OCI-LY7 (cell line): ENCODE measurements around the gene MTHFD1. TPM values are rescaled to one million over a fixed set of nuclear protein-coding genes. Genes with fewer than 3 reads are reported as not detected.

ENCODE experiments used
- BruUV-seq: library from RNA; stranded (reverse); fragments of 400-500 nt; replicated peaks from 2 replicates; lab custom pipeline; 2021; lab: Mats Ljungman, UMichigan
- CTCF ChIA-PET: fragments of 300-600 bp; sonication (Branson Sonifier 250); formaldehyde crosslinking; loops from one replicate; lab custom pipeline; 2022; ENCODE audit warnings: antibody characterized with exemption; ENCODE audit not compliant: unreplicated experiment; lab: Charles Lee
- POLR2A ChIA-PET: fragments of 300-600 bp; sonication (Branson Sonifier 250); formaldehyde crosslinking; loops from one replicate; lab custom pipeline; 2022; ENCODE audit warnings: antibody characterized with exemption; lab: Charles Lee
- DNase-seq: peaks from one replicate; pipeline ENCODE4 v3.0.0-alpha.2; 2015; ENCODE audit warnings: low spot score
- H2AFZ ChIP-seq: fragments of 200-600 bp; sonication (generic), shearing (Covaris generic); 2 replicates; pipeline ENCODE4 v1.6.1; 2014; ENCODE audit warnings: mild to moderate bottlenecking, antibody characterized with exemption, low read length, moderate library complexity
- H3K27ac ChIP-seq: fragments of 200-600 bp; sonication (generic); 2 replicates; pipeline ENCODE4 v1.5.1; 2014; ENCODE audit warnings: mixed run types, low read depth, mild to moderate bottlenecking, moderate library complexity, low read length, inconsistent platforms; ENCODE audit not compliant: poor library complexity, severe bottlenecking
- H3K36me3 ChIP-seq: fragments of 200-600 bp; sonication (generic); 2 replicates; pipeline ENCODE4 v1.6.1; 2014; ENCODE audit warnings: mild to moderate bottlenecking, antibody characterized with exemption, low read length, moderate library complexity, mixed read lengths; ENCODE audit not compliant: insufficient read depth
- H3K4me1 ChIP-seq: fragments of 200-600 bp; sonication (generic); 2 replicates; pipeline ENCODE4 v1.5.1; 2014; ENCODE audit warnings: mild to moderate bottlenecking, low read length; ENCODE audit not compliant: insufficient read depth, poor library complexity, severe bottlenecking
- H3K4me2 ChIP-seq: fragments of 200-600 bp; sonication (generic); 2 replicates; pipeline ENCODE4 v1.6.1; 2014; ENCODE audit warnings: mild to moderate bottlenecking, low read length
- H3K4me3 ChIP-seq: fragments of 200-600 bp; sonication (generic); 2 replicates; pipeline ENCODE4 v1.5.1; 2014; ENCODE audit warnings: mild to moderate bottlenecking, low read depth, low read length; ENCODE audit not compliant: poor library complexity, severe bottlenecking
- H3K79me2 ChIP-seq: fragments of 200-600 bp; sonication (generic); 2 replicates; pipeline ENCODE4 v1.6.1; 2016; ENCODE audit warnings: low read depth, mild to moderate bottlenecking, low read length, moderate library complexity, mixed read lengths; ENCODE audit not compliant: insufficient read depth
- H3K9me2 ChIP-seq: fragments of 200-600 bp; sonication (generic); 2 replicates; pipeline ENCODE4 v1.6.1; 2016; ENCODE audit warnings: mild to moderate bottlenecking, low read length, mixed read lengths; ENCODE audit not compliant: insufficient read depth
- H3K9me3 ChIP-seq: fragments of 200-600 bp; sonication (generic); 2 replicates; pipeline ENCODE4 v1.6.1; 2014; ENCODE audit warnings: mild to moderate bottlenecking, mixed run types, low read length, mixed read lengths
- H4K20me1 ChIP-seq: fragments of 200-600 bp; sonication (generic); 2 replicates; pipeline ENCODE4 v1.6.1; 2014; ENCODE audit warnings: mild to moderate bottlenecking, antibody characterized with exemption, low read length, moderate library complexity, mixed read lengths; ENCODE audit not compliant: insufficient read depth
- CTCF ChIP-seq: fragments of 200-600 bp; sonication (generic); conservative IDR thresholded peaks from 2 replicates; pipeline ENCODE4 v1.5.1; 2014; ENCODE audit warnings: mild to moderate bottlenecking, antibody characterized with exemption, low read length, moderate library complexity, mixed read lengths
- EZH2phosphoT487 ChIP-seq: fragments of 200-600 bp; sonication (generic); IDR thresholded peaks from 2 replicates; pipeline ENCODE4 v1.6.1; 2018; ENCODE audit warnings: low read depth, borderline replicate concordance, mild to moderate bottlenecking, mixed run types, antibody characterized with exemption, low read length, moderate library complexity, mixed read lengths
- intact Hi-C: fragments of 100-400 bp; cut with micrococcal nuclease; formaldehyde crosslinking; loops from one replicate; pipeline ENCODE4 v1.10.0; 2022; ENCODE audit not compliant: unreplicated experiment
- total RNA-seq, 2 experiments: library from RNA; depleted of rRNA in 1 of 2; stranded (reverse); fragments of >200 nt in 1 of 2; shearing (Covaris generic) in 1 of 2; gene quantifications; 2 replicates each; pipeline ENCODE4 v1.2.3, GENCODE V29; 2014 to 2022

The MTHFD1 gene
- total RNA-seq, 2 experiments from 2014 or later, result 73.7 to 163 TPM

- BruUV-seq, result no TSS peak
- H3K4me2 ChIP-seq, result peak within 1 kb of the TSS; percentile 78
- no peak for TF ChIP-seq EZH2phosphoT487
- no peak for TF ChIP-seq CTCF
- H3K9me2 ChIP-seq, result no peaks in the 10 kb centered on the region
- POLR2A ChIA-PET, result interaction anchor here (1.3 to 1.4 kb wide), 2 partner anchors 12 to 24 kb away, joined by 3 read pairs; no protein-coding TSS in a partner anchor
- peak; percentile 60 for DNase-seq
- H3K4me3 ChIP-seq, result peak within 1 kb of the TSS; percentile 60
- H4K20me1 ChIP-seq, result peaks cover 8% of the 10 kb centered on the region; the same call in 1 of the 2 replicates
- intact Hi-C loops, result loop anchor here (1.0 kb wide), 1 partner anchor 126 kb away; no protein-coding TSS in a partner anchor
- CTCF ChIA-PET, result no interaction called here
- H3K9me3 ChIP-seq, result no peaks in the 10 kb centered on the region
- no peak within 1 kb of the TSS; the same call in 1 of the 2 replicates for H2AFZ ChIP-seq
- no peaks in the 10 kb centered on the region for H3K79me2 ChIP-seq
- H3K27ac ChIP-seq, result no peak within 1 kb of the TSS
- peaks cover 24% of the 10 kb centered on the region for H3K36me3 ChIP-seq
- H3K4me1 ChIP-seq, result peaks cover 44% of the 10 kb centered on the region
These were observed 77.2 kb downstream of the MTHFD1 start, which contains the start of gene AKAP5 for GRCh38 chr14:64465191-64465822. Gene AKAP5 (plus strand): TSS chr14:64465499. CDS start chr14:64468395, 2,896 bp downstream.

DNA sequence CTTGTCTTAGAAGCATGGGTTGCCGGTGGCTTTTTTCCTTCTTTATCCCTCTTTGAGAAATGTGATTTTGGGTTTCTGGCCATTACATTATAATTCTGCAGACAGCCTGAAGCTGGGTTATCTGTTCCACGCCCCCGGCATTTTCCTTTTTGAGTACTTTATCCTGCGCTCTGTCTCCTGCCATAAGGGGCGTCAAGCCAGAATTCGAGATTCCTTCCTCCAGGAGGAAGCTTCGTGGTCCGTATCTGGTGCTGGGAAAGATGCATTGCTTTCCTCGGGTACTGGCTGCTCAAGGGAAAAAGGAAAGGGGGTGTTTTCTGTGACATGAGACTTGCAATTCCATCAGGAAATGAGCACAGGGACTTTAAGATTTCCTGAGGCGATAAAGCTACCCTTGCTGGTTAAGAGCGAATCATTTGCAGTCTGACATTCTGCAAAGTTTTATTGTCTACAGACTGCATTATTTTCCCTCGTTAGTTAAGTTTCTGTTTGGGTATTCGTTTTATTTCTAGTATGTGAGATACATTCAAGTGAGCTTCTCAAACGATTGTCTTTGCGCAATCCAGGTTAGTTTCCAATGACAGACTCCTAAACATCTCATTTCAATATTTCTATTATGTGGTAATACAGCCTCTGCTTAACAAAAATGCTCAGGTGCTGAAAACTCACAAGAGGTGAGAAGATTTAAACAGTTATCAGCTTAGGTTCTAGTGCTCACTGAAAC, 77.8 kb downstream of the MTHFD1 start:
- peaks cover 23% of the 10 kb centered on the region for H3K36me3 ChIP-seq
- TF ChIP-seq EZH2phosphoT487, result no peak
- no peak for TF ChIP-seq CTCF
- H3K79me2 ChIP-seq, result no peaks in the 10 kb centered on the region
- peak overlapping the region; percentile 60 for H3K4me3 ChIP-seq
- H3K27ac ChIP-seq, result no peak overlapping the region
- intact Hi-C loops, result loop anchor here (1.0 kb wide), 1 partner anchor 127 kb away; no protein-coding TSS in a partner anchor
- peak overlapping the region; percentile 78 for H3K4me2 ChIP-seq
- DNase-seq, result no peak
- ChIA-PET CTCF (no interaction called here), POLR2A (interaction anchor here (0.7 to 1.5 kb wide), 2 partner anchors 72 to 78 kb away, joined by 3 to 4 read pairs; partner anchors contain the start of gene MTHFD1)
- no peaks in the 10 kb centered on the region for H3K9me2 ChIP-seq
- BruUV-seq, result no TSS peak
- H4K20me1 ChIP-seq, result peaks cover 8% of the 10 kb centered on the region; the same call in 1 of the 2 replicates
- no peak overlapping the region for H2AFZ ChIP-seq
- no peaks in the 10 kb centered on the region for H3K9me3 ChIP-seq
- peaks cover 44% of the 10 kb centered on the region for H3K4me1 ChIP-seq
